Globus pallidus (tissue), 1 donor: ENCODE results near the gene TRPV2.
A peak's percentile ranks its signal among the peaks of the same experiment; 100 is the strongest.
"Not testable (repeated sequence)": the region's sequence is repeated elsewhere in the genome, so short reads cannot be mapped to it uniquely, and the experiment has no call there.

ENCODE experiments used
- DNase-seq: peaks from one replicate; pipeline ENCODE4 v3.0.0-alpha.2; 2015; ENCODE audit warnings: low spot score

The TRPV2 gene

DNA sequence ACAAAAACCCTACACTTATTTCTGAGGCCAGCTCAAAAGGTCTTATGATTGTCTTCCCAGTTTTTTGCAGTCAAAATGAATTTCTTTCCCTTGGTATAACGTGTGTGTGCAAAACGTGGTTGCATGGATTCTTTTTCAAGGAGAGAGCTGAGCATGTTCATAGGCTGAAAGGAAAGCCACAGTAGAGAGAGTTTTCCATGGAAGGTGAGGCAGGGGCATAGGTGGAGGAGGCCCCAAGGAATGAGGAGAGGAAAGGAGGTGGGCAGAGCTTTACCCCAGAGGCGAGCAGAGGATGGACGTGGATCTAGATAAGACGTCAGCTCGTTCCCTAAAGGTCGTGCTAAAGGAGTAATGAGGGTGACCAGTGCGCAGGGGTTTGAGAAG lies 22.8 kb downstream of the TRPV2 start:
- no peak for DNase-seq

DNA sequence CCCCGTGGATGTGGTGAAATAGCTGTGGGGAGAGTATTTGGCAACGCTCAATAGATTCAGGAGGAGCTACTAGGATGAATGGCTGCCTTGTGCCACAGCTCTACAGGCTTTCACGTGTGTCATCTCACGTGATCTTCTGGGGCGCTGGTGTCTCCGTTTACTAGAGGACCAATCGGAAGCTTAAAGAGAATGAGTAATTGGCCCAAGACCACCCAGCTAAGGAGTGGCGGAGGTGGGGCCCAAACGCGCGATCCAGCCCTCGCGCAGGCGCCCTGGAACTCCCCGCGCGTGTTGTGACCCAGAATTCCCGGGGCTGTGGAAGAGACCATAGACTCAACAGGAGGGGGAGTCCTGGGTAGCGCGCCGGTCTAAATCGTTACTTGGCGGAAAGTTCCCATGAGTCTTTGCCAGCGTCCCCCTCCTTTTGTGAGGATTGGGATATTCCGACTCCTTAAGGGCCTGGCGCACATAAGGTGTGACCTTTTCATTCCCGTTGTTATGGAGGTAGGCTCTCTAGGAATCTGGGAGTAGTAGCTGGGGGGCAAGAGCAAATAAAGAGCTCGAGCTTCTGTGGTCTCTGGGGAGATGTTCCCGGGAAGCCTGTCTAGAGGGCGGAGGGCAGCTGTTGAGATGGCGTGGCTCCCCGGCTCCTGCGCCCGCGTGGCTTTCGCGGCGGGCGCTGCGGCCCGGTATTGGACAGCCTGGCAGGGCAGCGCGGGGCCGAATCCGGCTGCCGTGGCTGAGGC lies 23.4 kb downstream of the TRPV2 start:
- DNase-seq, result peak; percentile 99

DNA sequence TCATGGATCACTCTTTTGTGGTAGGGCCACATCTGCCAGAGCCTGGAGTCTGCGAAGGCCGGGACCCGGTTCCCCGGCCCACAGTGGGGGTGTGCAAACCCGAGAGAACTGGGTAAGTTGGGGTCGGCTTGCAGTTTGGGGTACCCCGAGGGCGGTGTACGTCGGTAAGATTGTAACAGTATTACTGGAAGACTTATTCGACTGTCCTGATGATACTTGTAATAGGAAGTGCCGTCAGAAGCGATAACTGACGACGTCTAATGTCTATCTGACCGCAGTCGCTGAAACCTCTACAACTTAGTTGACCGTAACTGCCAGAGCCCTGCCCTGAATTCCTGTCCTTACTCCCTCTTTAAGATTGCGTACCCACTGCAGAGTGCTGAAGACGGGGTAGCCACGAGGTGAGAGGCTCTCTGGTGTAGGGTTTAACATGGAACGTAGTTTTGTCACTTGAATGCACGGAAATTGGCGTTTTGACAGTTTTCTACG lies 24.0 kb downstream of the TRPV2 start:
- DNase-seq, result no peak

DNA sequence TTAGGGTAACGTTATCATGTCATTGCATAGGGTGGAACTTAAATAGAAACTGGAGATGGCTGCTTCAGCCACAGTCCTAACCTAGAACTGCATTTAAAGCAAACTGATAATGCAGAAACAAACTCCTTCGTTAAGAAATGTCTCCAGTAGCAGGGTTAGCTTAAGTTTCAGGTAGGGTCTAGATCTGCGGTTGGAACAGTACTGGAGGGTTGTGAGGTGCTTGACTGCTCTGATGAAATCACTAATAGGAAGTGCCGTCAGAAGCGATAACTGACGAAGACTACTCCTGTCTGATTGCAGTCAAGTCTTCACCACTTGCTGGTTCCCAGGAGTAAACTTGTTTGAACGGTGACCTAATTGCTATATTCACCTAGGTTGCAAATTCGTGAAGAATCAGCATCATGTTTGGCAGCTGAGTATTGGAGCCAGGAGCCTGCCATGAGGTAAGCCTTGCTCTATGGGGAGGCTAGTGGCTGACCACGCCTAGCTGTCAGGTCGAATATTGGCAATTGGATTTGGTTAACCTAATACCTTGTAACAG lies 24.5 kb downstream of the TRPV2 start:
- DNase-seq, result no peak

DNA sequence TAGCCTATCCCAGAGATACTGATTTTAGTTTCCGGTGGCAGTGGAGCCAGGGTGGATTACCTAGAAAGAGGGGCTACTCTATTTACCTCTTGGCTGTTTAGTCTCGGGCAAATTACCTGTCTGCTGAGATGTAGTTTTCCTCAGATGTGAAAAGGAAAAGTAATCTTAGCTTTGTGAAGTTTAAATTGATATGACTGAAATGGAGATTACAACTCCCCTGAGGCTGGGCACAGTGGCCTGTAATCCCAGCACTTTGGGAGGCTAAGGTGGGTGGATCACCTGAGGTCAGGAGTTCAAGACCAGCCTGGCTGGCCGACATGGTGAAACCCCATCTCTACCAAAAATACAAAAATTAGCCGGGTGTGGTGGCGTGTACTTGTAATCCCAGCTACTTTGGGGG lies 25.0 kb downstream of the TRPV2 start:
- not testable (repeated sequence) for DNase-seq

DNA sequence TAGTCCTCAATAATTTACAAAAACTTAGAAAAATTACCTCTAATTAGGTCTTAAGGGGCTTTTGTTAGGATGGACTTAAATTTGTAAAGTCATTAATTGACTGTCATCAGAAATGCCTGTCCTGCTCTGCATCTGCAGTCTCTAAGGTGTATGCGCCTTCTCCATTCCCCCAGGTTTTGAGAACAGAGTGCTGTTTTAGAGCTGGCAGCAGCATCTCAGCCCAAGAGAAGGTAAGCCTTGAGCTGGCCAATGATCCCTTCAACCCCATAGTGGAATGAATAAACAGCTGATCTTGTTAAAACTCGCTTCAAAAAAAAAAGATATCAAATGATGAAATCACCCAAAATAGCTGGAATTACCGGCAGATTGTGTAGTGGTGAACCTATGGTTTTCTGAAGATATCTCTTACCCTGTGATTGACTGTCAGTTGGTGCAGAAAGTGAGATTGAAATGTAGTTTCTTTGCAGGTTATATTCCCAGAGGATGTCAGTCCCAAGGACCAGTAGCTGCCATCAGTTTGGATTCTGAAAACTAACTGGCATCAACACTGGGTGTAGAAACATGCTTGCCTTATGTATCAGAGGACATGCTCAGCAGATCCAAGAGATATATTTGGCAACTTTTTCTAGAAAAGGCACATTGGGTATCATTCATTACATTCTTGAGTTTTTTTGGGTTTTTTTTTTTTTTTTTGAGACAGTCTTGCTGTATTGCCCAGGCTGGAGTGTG lies 25.7 kb downstream of the TRPV2 start:
- DNase-seq, result no peak

DNA sequence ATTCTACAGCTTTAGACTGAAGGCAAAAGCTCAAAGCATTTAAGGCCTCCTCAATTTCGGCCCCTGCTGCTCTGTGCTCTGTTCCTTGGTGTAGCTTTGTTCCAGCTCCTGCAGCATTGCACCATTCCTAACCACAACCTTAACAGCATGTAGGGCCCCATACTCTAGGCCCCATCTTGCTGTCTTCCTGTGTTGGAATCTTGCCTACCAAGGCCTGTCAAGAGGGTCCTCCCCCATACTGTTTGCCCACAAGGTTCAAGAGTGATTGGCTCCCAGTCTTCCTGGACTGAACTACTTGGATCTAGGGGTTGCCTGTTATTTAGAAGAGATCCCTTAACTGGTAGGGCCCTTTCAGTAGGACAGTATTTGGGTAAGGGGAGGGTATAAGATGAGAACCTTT lies 26.8 kb downstream of the TRPV2 start:
- no peak for DNase-seq

DNA sequence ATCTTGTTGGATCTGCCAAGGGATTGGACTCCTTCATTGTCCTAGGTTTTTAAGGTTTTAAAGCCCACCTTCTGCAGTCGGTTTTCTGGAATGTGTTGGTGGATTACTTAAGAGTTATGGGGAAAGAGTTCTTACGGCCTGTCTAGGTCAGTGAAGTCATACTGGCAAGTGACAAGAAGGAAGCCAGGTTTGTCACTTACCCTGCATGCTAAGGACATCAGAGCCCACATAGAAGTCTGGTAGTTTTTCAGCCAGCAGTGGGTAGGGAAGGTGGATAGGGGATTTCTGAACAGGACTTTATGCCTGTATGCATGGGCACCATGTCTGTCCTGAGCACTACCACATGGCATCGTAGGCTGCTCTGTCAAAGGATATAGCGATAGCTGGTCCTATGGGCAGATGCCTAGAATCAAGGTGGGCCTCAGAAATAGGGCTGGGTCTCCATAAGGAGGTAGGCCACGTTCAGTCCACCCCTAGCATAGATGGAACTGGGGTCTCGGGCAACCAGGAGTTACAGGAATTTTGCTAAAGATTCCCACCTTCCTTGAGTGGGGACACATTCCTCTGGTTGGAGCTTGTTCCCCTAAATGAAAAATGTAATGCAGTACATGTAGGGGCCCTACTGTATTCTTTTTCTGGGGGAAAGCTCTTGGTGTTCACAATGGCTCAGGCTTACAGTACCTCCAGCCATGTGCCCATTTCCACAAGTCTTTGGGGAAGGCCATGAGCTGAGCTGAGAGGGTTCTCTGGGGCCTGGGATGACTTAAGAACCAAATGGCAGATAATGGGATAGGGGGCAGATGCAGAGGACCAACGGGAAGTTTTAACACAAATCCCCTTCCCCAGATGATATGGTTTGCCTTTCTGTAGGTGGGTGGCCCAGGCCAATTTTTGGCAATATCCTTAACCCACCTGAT lies 27.5 kb downstream of the TRPV2 start:
- DNase-seq, result no peak

DNA sequence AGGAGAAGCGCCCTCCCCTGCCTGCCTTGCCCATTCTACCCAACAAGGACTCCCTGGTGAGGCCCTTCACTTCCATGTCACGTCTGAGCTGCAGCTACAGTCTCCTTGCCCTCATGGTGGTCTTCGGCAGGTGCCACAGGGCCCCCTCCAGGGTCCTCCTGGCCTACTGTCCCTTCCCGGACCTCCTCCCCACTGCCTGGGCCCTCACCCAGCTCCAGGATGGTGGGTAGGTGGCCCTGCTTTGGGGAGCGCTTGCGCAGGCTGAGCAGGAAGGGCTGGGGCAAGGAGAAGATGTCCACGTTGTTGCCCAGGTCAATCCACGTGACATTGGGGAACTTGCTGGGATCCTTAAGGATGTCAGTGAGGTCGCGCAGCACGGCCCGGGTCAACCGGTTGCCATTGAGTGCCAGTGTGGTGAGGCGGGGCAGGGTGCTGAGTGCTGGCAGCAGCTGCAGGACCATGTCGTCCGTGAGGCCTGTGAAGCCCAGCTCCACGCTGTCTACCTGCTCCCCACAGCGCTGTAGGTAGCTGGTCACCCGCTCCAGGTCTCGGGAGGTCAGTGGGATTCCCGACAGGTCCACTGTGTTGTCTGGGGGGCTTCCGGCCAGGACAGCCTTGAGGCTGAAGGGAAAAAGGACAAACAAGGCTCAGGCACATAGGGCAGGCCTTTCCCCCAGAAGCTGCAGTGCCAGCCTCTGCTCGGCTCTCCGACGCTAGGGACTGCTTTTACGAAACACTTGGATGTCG lies 28.3 kb downstream of the TRPV2 start:
- DNase-seq, result no peak

DNA sequence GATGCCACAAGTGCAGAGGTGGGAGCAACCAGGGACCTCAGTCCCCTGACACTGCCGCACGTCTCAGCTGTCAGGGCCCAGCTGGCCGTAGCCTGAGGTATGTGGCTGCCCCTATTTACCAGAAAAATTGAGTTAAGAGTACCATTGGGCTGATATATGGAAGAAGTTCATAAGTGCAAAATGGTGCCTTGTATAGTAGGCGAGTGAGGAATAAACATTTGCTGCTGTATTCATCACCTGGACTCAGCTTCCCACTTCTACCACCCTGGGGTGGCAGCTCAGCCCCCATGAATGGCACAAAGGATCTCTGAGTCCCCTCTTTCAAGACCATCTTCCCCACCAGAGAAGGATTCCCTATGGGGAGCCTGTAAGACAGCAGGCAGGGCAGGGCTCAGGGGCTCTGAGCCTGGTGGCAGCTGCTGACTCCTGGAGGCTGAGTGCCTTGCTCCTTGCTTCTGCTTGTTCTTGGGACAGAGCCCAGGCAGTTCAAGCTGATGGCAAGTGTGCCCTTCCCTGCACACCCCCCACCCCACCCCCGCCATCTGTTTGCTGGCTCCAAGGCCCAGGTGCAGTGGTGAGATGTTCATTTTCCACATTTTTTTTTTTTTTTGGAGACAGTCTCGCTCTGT lies 29.0 kb downstream of the TRPV2 start:
- DNase-seq, result no peak

DNA sequence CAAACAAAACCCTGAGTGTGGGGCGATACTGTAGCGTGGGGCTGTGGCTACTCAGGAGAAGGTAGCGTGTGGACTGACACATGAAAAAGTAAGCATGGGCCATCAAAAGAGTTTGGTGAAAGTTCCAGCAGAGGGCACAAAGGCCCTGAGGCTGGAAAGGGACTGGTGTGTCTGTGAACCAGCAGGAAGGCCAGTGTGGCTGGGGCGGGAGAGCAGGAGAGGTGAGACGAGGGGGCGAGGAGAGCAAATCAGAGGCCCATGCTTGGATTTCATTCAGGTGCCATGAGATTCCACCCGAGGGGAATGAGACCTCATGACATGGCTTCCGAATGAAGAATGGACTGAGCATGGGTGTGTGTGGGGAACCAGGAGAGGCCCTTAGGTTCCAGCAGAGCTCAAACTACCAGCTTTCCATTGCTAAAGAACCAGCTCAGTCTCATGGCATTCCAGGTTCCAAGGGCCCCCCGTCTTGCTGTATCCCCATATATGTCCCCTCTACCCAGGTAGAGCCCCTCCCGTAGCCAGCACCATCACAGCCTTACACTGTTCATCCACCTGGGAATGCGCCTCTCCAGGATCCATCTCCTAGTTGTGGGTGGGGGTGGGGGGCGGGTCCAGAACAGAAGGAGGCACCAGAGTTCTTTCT lies 31.1 kb downstream of the TRPV2 start:
- no peak for DNase-seq

DNA sequence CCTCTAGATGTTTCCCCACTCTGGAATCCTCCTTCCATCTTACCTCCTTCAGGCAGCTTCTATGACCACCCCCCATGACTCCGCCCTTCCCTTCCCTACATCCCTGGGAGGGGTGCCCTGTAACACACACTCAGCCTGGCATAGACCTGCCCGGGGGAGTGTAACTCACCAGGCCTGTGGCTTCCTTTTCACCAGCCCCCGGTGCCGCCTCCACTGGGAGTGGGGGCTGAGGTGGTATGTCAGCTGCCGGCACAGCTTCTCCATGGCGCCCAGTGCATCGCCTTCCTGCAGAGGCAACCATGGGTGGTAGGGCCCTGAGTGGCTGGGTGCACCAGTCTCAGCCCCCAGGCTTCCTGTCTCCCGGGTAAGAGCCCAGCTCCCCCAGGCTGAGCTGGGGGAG lies 32.3 kb downstream of the TRPV2 start:
- DNase-seq, result no peak

DNA sequence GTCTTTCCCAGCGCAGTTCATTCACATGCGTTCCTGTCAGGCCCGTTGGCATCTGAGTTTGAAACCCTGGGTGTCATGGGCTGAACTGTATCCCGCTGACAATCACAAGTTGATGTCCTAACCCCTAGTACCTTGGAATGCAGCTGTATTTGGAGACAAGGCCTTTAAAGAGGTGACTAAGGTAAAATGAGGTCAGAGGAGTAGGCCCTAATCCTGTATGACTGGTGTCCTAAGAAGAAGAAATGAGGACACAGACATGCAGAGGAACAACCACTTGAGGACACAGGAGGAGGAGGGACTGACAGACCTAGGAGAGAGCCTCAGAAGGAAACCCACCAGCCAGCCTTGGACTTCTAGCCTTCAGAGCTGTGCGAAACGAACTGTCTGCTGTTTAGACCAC lies 33.1 kb downstream of the TRPV2 start:
- DNase-seq, result no peak

DNA sequence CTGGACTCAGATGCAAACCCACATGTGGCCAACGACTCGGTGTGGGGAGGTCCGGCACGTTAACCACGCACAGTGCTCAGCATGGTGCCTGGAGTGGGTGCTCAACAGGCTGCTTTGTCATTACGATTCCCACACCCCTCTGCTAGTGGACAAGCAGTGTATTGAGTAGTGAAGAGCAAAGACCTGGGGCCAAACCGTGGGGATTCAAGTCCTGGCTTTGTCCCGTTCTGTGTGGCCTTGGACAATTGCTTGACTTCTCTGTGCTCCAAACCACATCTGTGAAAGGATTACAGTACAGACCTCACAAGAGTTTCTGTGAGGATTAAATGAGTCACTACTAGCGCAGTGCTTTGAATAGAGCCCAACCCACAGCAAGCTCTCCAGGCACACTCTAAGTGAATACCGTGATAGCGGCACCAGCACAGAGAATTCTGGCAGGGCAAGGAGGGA lies 33.8 kb downstream of the TRPV2 start:
- no peak for DNase-seq

DNA sequence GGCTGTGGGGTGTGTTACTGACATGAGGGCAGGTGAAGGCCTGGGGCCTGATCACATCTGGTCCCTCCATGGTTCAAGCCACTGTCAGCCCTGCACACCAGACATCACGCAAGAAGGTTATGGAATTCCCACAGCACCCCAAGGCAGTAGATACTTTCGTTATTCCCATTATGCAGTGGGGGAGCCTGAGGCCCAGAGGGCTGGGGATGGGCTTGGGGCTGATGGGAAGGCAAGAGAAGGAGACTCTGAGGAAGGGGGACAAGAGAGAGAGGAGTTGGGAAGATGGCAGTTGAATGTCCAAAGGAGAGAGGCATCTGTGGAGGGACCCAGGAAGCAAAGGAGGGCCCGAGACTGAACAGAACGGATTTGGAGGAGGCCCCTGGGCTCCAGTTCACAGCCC lies 34.7 kb downstream of the TRPV2 start:
- DNase-seq, result no peak

DNA sequence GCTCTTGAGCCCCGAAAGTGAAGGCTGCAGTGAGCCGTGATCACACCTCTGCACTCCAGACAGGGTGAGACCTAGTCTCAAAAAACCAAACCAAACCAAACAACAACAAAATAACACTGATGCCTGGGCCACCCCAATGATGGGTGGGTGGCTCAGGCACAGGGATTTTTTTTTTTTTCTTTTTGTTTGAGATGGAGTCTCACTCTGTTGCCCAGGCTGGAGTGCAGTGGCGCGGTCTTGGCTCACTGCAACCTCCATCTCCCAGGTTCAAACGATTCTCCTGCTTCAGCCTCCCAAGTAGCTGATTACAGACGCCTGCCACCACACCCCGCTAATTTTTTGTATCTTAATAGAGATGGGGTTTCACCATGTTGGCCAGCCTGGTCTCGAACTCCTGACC lies 36.9 kb downstream of the TRPV2 start:
- DNase-seq, result not testable (repeated sequence)

DNA sequence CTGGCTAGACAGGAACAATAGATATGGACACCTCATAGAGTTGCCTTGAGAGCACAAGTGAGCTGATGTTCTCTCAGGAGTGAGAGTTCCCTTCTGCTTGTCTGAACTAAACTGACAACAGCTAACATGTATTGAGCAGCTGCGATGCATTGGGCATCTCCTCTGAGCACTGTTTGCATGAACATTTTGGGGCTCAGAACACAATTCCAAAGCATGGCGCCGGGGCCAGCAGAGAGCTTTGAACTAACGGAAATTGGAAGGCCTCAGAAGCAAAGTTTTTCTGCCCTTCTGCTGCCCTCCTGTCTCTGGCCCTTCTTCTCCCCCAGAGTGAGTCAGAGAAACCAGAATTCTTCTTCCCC lies 38.1 kb downstream of the TRPV2 start:
- DNase-seq, result no peak

DNA sequence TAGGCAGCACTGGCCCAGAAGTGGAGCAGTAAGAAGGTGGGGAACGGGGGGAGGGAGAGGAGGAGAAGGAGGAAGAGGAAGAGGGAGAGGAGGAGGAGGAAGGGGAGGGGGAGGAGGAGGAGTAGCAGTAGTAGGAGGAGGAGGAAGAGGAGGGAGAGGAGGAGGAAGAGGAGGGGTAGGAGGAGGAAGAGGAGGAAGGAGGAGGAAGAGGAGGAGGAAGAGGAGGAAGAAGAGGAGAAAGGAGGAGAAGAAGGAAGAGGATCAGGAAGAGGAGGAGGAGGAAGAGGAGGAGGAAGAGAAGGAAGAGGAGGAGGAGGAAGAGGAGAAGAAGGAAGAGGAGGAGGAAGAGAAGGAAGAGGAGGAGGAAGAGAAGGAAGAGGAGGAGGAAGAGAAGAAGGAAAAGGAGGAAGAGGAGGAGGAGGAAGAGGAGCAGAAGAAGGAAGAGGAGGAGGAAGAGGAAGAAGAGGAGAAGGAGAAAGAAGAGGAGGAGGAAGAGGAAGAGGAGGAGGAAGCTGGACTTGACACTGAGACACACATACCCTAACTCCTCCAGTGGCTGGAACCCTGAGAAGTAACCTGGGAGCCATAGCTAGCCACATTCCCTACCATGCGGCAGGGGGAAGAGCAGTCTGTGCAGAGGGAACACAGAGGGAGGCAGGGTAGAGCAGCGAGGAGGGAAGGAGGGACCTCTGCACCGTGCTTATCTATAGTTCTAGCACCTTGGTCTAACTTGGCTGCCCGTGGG lies 40.8 kb downstream of the TRPV2 start:
- no peak for DNase-seq

DNA sequence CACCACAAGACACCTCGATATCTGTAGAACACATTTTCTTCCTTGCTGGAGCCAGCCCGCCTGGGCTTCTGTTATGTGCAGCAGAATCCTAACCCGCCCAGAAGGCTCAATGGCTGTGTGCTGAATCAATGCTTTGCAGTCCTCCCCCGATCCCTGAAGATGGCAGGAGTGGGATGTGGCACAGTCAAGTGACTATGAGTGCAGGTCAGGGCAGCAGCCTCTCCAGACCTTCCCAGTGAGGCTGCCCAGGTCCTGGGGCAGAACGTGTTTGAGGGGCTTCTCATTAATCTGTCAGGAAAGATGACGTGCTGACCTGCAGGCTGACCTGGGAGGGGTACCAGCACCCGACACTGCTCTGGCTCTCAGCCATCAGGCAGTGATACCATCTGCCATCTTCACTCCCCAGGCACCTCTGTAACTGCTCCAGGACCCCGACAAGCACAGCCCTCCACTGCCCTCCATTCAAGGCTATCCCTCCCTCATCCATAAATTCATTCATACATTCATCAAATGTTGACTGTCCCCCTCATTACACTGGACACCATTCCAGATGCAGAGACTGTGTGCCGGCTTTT lies 41.5 kb downstream of the TRPV2 start:
- DNase-seq, result no peak
